Panc1 (cell line): ENCODE data around the gene PIWIL1. TPM values are rescaled to one million over a fixed set of nuclear protein-coding genes. Genes with fewer than 3 reads are reported as not detected.

Experiments
- ATAC-seq: fragments of 200-7000 bp; cut with Tn5 transposase; 2 replicates; pipeline ENCODE4 v1.9.1; 2020; ENCODE audit warnings: mild to moderate bottlenecking, moderate library complexity
- BruUV-seq: library from RNA; stranded (reverse); fragments of 400-500 nt; replicated peaks from 2 replicates; lab custom pipeline; 2021; lab: Mats Ljungman, UMichigan
- CTCF ChIA-PET: fragments of 300-600 bp; sonication (Branson Sonifier 250); formaldehyde crosslinking; loops from one replicate; lab custom pipeline; 2022; ENCODE audit warnings: antibody characterized with exemption; lab: Charles Lee
- POLR2A ChIA-PET: fragments of 300-600 bp; sonication (Branson Sonifier 250); formaldehyde crosslinking; loops from one replicate; lab custom pipeline; 2022; ENCODE audit warnings: antibody characterized with exemption; lab: Charles Lee
- DNase-seq: peaks from one replicate; pipeline ENCODE4 v3.0.0-alpha.2; 2010; ENCODE audit warnings: low read depth, low spot score
- H3K27ac ChIP-seq: 2 replicates; pipeline ENCODE4 v1.5.1; 2011; ENCODE audit warnings: mild to moderate bottlenecking, low read length, inconsistent platforms
- H3K27me3 ChIP-seq: fragments of 200-500 bp; sonication (Bioruptor generic); 2 replicates; pipeline ENCODE4 v1.6.0; 2014; ENCODE audit warnings: low read length, inconsistent platforms; ENCODE audit not compliant: control insufficient read depth, insufficient read depth
- H3K36me3 ChIP-seq: fragments of 200-500 bp; sonication (Bioruptor generic); 2 replicates; pipeline ENCODE4 v1.5.1; 2014; ENCODE audit warnings: inconsistent platforms, mild to moderate bottlenecking, low read length, moderate library complexity; ENCODE audit not compliant: control insufficient read depth, insufficient read depth
- H3K4me1 ChIP-seq: 2 replicates; pipeline ENCODE4 v1.5.1; 2011; ENCODE audit warnings: inconsistent platforms, mild to moderate bottlenecking, low read length, moderate library complexity; ENCODE audit not compliant: control insufficient read depth, insufficient read depth
- H3K4me3 ChIP-seq, 2 experiments: 2 replicates each; pipeline ENCODE4 v1.5.1; 2011 to 2012; ENCODE audit warnings: low read depth in 2 of 2, low read length in 2 of 2, mild to moderate bottlenecking in 2 of 2, inconsistent platforms in 1 of 2, moderate library complexity in 1 of 2
- H3K9me3 ChIP-seq: fragments of 200-500 bp; sonication (Bioruptor generic); 2 replicates; pipeline ENCODE4 v1.5.1; 2014; ENCODE audit warnings: low read depth, mild to moderate bottlenecking, inconsistent platforms, low read length, moderate library complexity; ENCODE audit not compliant: control insufficient read depth, insufficient read depth
- CTCF ChIP-seq: fragments of 450-650 bp; IDR thresholded peaks from 2 replicates; pipeline ENCODE4 v1.5.1; 2017; ENCODE audit warnings: mild to moderate bottlenecking
- POLR2AphosphoS5 ChIP-seq: IDR thresholded peaks from 2 replicates; pipeline ENCODE4 v1.6.1; 2012; ENCODE audit warnings: mild to moderate bottlenecking, low read depth, low read length, moderate library complexity
- REST ChIP-seq, 2 experiments: IDR thresholded peaks; 2 replicates each; pipeline ENCODE4 v1.6.1; 2011 to 2012; ENCODE audit warnings: low read depth in 2 of 2, control low read depth in 1 of 2, low read length in 1 of 2, mild to moderate bottlenecking in 1 of 2, moderate library complexity in 1 of 2; ENCODE audit not compliant: insufficient read depth in 1 of 2
- SIN3A ChIP-seq: IDR thresholded peaks from 2 replicates; pipeline ENCODE4 v1.6.1; 2012; ENCODE audit warnings: low read depth, mild to moderate bottlenecking, low read length, moderate library complexity, borderline replicate concordance; ENCODE audit not compliant: insufficient read depth
- TCF7L2 ChIP-seq: IDR thresholded peaks from 2 replicates; pipeline ENCODE4 v1.6.1; 2011; ENCODE audit warnings: mild to moderate bottlenecking, low read depth, low read length, inconsistent platforms
- in situ Hi-C: cut with HindIII; loops from 2 replicates; pipeline ENCODE4 v1.10.0; 2016; ENCODE audit warnings: low sequenced_read_pairs, low pct_unique_long_range_greater_than_20kb
- intact Hi-C: fragments of 100-400 bp; cut with micrococcal nuclease; formaldehyde crosslinking; loops from one replicate; pipeline ENCODE4 v1.10.0; 2022; ENCODE audit not compliant: unreplicated experiment
- total RNA-seq: library from RNA; stranded (reverse); gene quantifications from one replicate; pipeline ENCODE4 v1.2.1, GENCODE V29; 2021; ENCODE audit not compliant: unreplicated experiment

PIWIL1 gene
- total RNA-seq, 1 experiment from 2014 or later: not detected

GRCh38 chr12:130288691-130289090, 49.0 kb upstream of the PIWIL1 start:
- Histone ChIP-seq H3K27ac (no peak overlapping the region), H3K4me3 (no peak overlapping the region), H3K27me3 (peaks cover 8% of the 10 kb centered on the region; the same call in 1 of the 2 replicates), H3K4me1 (no peaks in the 10 kb centered on the region; the same call in 1 of the 2 replicates), H3K36me3 (no peaks in the 10 kb centered on the region), H3K9me3 (no peaks in the 10 kb centered on the region)
- CTCF ChIA-PET: no interaction called here
- intact Hi-C loops: no loop called here
- TF ChIP-seq POLR2AphosphoS5 (no peak), REST (IDR thresholded peaks at IDR 0.05; ENCODE audit: insufficient read depth in 1 of 2, low read depth in 2 of 2, low read length in 1 of 2) (no peak), CTCF (no peak), SIN3A (no peak)
- POLR2A ChIA-PET: no interaction called here
- BruUV-seq: no TSS peak
- ATAC-seq: no peak
- no peak for DNase-seq
- in situ Hi-C loops: no loop called here

DNA sequence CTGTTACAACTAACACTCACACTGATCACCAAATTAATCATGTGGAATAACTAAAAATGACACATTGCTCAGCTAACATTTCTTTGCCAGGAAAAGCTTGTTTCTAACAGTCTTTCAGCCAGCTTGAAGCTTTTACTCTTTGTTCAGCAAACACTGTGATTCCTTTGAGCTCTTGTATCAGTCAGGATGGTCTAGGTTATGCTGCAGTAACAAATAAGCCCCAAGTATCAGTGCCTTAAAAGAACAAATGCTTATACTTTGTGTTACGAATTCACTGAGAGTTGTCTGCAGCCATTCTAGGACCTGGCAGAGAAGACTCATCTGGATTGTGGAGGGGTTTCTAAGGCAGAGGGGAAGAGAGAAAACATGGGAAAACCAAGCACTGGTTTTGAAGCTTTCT, 47.6 kb upstream of the PIWIL1 start:
- no peak for ATAC-seq
- intact Hi-C loops: no loop called here
- no peak for DNase-seq
- no peaks in the 10 kb centered on the region for H3K9me3 ChIP-seq
- peaks cover 8% of the 10 kb centered on the region; the same call in 1 of the 2 replicates for H3K27me3 ChIP-seq
- no TSS peak for BruUV-seq
- H3K27ac ChIP-seq: no peak overlapping the region
- H3K36me3 ChIP-seq: no peaks in the 10 kb centered on the region
- no peak overlapping the region for H3K4me3 ChIP-seq
- H3K4me1 ChIP-seq: no peaks in the 10 kb centered on the region; the same call in 1 of the 2 replicates
- ChIA-PET POLR2A (no interaction called here), CTCF (no interaction called here)
- in situ Hi-C loops: no loop called here
- TF ChIP-seq SIN3A (no peak), REST (IDR thresholded peaks at IDR 0.05; ENCODE audit: insufficient read depth in 1 of 2, low read depth in 2 of 2, low read length in 1 of 2) (no peak), POLR2AphosphoS5 (no peak), TCF7L2 (no peak), CTCF (no peak)
